ENCODE results near the gene CD69.
"Not testable (repeated sequence)": the region's sequence is repeated elsewhere in the genome, so short reads cannot be mapped to it uniquely, and the experiment has no call there.

The CD69 gene

GRCh38 chr12:9719790-9720189 is 40.9 kb downstream of the CD69 start:
- DNase-seq (ENCODE audit: low spot score) = no peak

GRCh38 chr12:9718968-9719367 is 41.7 kb downstream of the CD69 start:
- no peak for DNase-seq (ENCODE audit: low spot score)

GRCh38 chr12:9717070-9717925 is 43.4 kb downstream of the CD69 start:
- DNase-seq (ENCODE audit: low spot score) = no peak

- not testable (repeated sequence) for DNase-seq (ENCODE audit: low spot score)
Observed at GRCh38 chr12:9713032-9713558, 47.6 kb downstream of the CD69 start.

GRCh38 chr12:9711664-9712063 is 49.0 kb downstream of the CD69 start:
- DNase-seq (ENCODE audit: low spot score) = no peak

- no peak for DNase-seq (ENCODE audit: low spot score)
Observed at GRCh38 chr12:9710584-9711375, 49.9 kb downstream of the CD69 start.

GRCh38 chr12:9708853-9709252 is 51.8 kb downstream of the CD69 start:
- DNase-seq (ENCODE audit: low spot score) = no peak

GRCh38 chr12:9707864-9708808 is 52.6 kb downstream of the CD69 start:
- peak; percentile 57 for DNase-seq (ENCODE audit: low spot score)

GRCh38 chr12:9707356-9707755 is 53.3 kb downstream of the CD69 start:
- no peak for DNase-seq (ENCODE audit: low spot score)

GRCh38 chr12:9706086-9706685 is 54.5 kb downstream of the CD69 start:
- DNase-seq (ENCODE audit: low spot score) = no peak

- not testable (repeated sequence) for DNase-seq (ENCODE audit: low spot score)
Observed at GRCh38 chr12:9704561-9704960, 56.1 kb downstream of the CD69 start.
